H9 (cell line): ENCODE measurements around the gene RAB3B. TPM values are rescaled to one million over a fixed set of nuclear protein-coding genes. Genes with fewer than 3 reads are reported as not detected.

Experiments
- DNase-seq: peaks from one replicate; pipeline ENCODE4 v3.0.0-alpha.2; 2017
- H2AFZ ChIP-seq: one replicate; pipeline ENCODE4 v1.6.1; 2013; ENCODE audit warnings: mild to moderate bottlenecking, low read length, control low read depth, moderate library complexity
- H2AK5ac ChIP-seq: 2 replicates; pipeline ENCODE4 v1.6.1; 2013; ENCODE audit warnings: low read length, control low read depth, mixed read lengths; ENCODE audit not compliant: insufficient read length
- H2BK120ac ChIP-seq: one replicate; pipeline ENCODE4 v1.6.1; 2013; ENCODE audit warnings: low read depth, mild to moderate bottlenecking, low read length, control low read depth, inconsistent platforms; ENCODE audit not compliant: poor library complexity, severe bottlenecking
- H2BK12ac ChIP-seq: 2 replicates; pipeline ENCODE4 v1.6.1; 2013; ENCODE audit warnings: low read length, control low read depth, mixed read lengths, low read depth; ENCODE audit not compliant: insufficient read length
- H2BK15ac ChIP-seq: 2 replicates; pipeline ENCODE4 v1.6.1; 2013; ENCODE audit warnings: low read depth, low read length, control low read depth
- H2BK20ac ChIP-seq: one replicate; pipeline ENCODE4 v1.6.1; 2013; ENCODE audit warnings: low read depth, mild to moderate bottlenecking, low read length, control low read depth, inconsistent platforms; ENCODE audit not compliant: poor library complexity, severe bottlenecking
- H2BK5ac ChIP-seq: 2 replicates; pipeline ENCODE4 v1.6.1; 2013; ENCODE audit warnings: low read length, control low read depth, mixed read lengths; ENCODE audit not compliant: insufficient read length
- H3K14ac ChIP-seq: 2 replicates; pipeline ENCODE4 v1.6.1; 2013; ENCODE audit warnings: low read length, control low read depth; ENCODE audit not compliant: insufficient read depth
- H3K18ac ChIP-seq: 2 replicates; pipeline ENCODE4 v1.6.1; 2013; ENCODE audit warnings: low read depth, mild to moderate bottlenecking, mixed read lengths, low read length, control low read depth; ENCODE audit not compliant: insufficient read length
- H3K23ac ChIP-seq: 2 replicates; pipeline ENCODE4 v1.6.1; 2013; ENCODE audit warnings: low read length, control low read depth, mixed read lengths, low read depth; ENCODE audit not compliant: insufficient read length
- H3K23me2 ChIP-seq: 2 replicates; pipeline ENCODE4 v1.6.1; 2013; ENCODE audit warnings: low read depth, mild to moderate bottlenecking, mixed read lengths, low read length, control low read depth; ENCODE audit not compliant: insufficient read length, poor library complexity, severe bottlenecking
- H3K27ac ChIP-seq: 2 replicates; pipeline ENCODE4 v1.5.1; 2013; ENCODE audit warnings: low read length, control low read depth, mixed read lengths, low read depth; ENCODE audit not compliant: insufficient read length
- H3K27me3 ChIP-seq: 2 replicates; pipeline ENCODE4 v1.6.1; 2013; ENCODE audit warnings: low read length, control low read depth, inconsistent platforms; ENCODE audit not compliant: insufficient read depth
- H3K4ac ChIP-seq: 2 replicates; pipeline ENCODE4 v1.6.1; 2013; ENCODE audit warnings: low read depth, mild to moderate bottlenecking, control low read depth, inconsistent platforms, low read length, moderate library complexity
- H3K4me1 ChIP-seq: 2 replicates; pipeline ENCODE4 v1.6.1; 2013; ENCODE audit warnings: low read length, control low read depth, inconsistent platforms; ENCODE audit not compliant: insufficient read depth
- H3K4me2 ChIP-seq: 2 replicates; pipeline ENCODE4 v1.6.1; 2013; ENCODE audit warnings: low read length, control low read depth, mixed read lengths; ENCODE audit not compliant: insufficient read length, insufficient read depth
- H3K56ac ChIP-seq: 2 replicates; pipeline ENCODE4 v1.6.1; 2013; ENCODE audit warnings: low read depth, mild to moderate bottlenecking, mixed read lengths, low read length, control low read depth; ENCODE audit not compliant: insufficient read length
- H3K79me1 ChIP-seq: 2 replicates; pipeline ENCODE4 v1.6.1; 2013; ENCODE audit warnings: low read depth, mild to moderate bottlenecking, moderate library complexity, low read length, control low read depth, inconsistent platforms; ENCODE audit not compliant: insufficient read depth, poor library complexity, severe bottlenecking
- H3K79me2 ChIP-seq: 2 replicates; pipeline ENCODE4 v1.6.1; 2013; ENCODE audit warnings: low read length, control low read depth, inconsistent platforms; ENCODE audit not compliant: insufficient read depth
- H3K9ac ChIP-seq: 2 replicates; pipeline ENCODE4 v1.6.1; 2013; ENCODE audit warnings: low read length, control low read depth, mixed read lengths; ENCODE audit not compliant: insufficient read length; ENCODE audit errors: extremely low read depth
- H3K9me3 ChIP-seq: one replicate; pipeline ENCODE4 v1.6.1; 2013; ENCODE audit warnings: low read depth, low read length, inconsistent platforms; ENCODE audit not compliant: control insufficient read depth
- H3T11ph ChIP-seq: one replicate; pipeline ENCODE4 v1.6.1; 2013; ENCODE audit warnings: mild to moderate bottlenecking, low read length, control low read depth, inconsistent platforms
- H4K20me1 ChIP-seq: one replicate; pipeline ENCODE4 v1.6.1; 2013; ENCODE audit not compliant: control insufficient read depth, insufficient read length, insufficient read depth
- H4K5ac ChIP-seq: 2 replicates; pipeline ENCODE4 v1.6.1; 2013; ENCODE audit warnings: low read depth, mild to moderate bottlenecking, mixed read lengths, low read length, control low read depth; ENCODE audit not compliant: insufficient read length
- H4K8ac ChIP-seq: replicated peaks from 2 replicates; pipeline ENCODE4 v1.6.1; 2013; ENCODE audit warnings: low read length, control low read depth, mixed read lengths, low read depth; ENCODE audit not compliant: insufficient read length
- H4K91ac ChIP-seq: 2 replicates; pipeline ENCODE4 v1.6.1; 2013; ENCODE audit warnings: low read depth, mild to moderate bottlenecking, moderate library complexity, mixed read lengths, low read length, control low read depth; ENCODE audit not compliant: insufficient read length
- H3K27ac Mint-ChIP-seq, 3 experiments: 2 replicates in 2 of 3; 3 replicates in 1 of 3; pipeline ENCODE4 v1.8.0; 2020 to 2021; ENCODE audit warnings: mixed read lengths in 3 of 3, mild to moderate bottlenecking in 1 of 3, moderate library complexity in 1 of 3
- H3K27me3 Mint-ChIP-seq: 2 replicates; pipeline ENCODE4 v1.8.0; 2021; ENCODE audit warnings: low read depth, mild to moderate bottlenecking, moderate library complexity, mixed read lengths
- H3K36me3 Mint-ChIP-seq, 3 experiments: 2 replicates in 2 of 3; 3 replicates in 1 of 3; pipeline ENCODE4 v1.8.0; 2020 to 2021; ENCODE audit warnings: low read depth in 3 of 3, mixed read lengths in 3 of 3; ENCODE audit not compliant: insufficient read depth in 1 of 3
- H3K4me1 Mint-ChIP-seq, 2 experiments: 2 replicates each; pipeline ENCODE4 v1.8.0; 2020; ENCODE audit warnings: mixed read lengths in 2 of 2
- H3K4me3 Mint-ChIP-seq, 2 experiments: 2 replicates in 1 of 2; 3 replicates in 1 of 2; pipeline ENCODE4 v1.8.0; 2020 to 2021; ENCODE audit warnings: mild to moderate bottlenecking in 2 of 2, mixed read lengths in 2 of 2, moderate library complexity in 1 of 2
- H3K9me3 Mint-ChIP-seq, 2 experiments: 2 replicates in 1 of 2; 3 replicates in 1 of 2; pipeline ENCODE4 v1.8.0; 2020; ENCODE audit warnings: mild to moderate bottlenecking in 2 of 2, mixed read lengths in 2 of 2, moderate library complexity in 1 of 2
- CTCF ChIP-seq: fragments of 200-600 bp; sonication (generic); conservative IDR thresholded peaks from 3 replicates; pipeline ENCODE4 v1.8.0; 2021; ENCODE audit warnings: antibody characterized with exemption, mild to moderate bottlenecking
- WGBS: extraction: QIAGEN DNeasy Blood & Tissue Kit; methylation state at CpG from one replicate; pipeline ENCODE4 v1.1.7; 2013; ENCODE audit warnings: missing lambda C conversion rate, low lambda C conversion rate, mixed read lengths; ENCODE audit not compliant: insufficient read length; ENCODE audit errors: extremely low coverage; 5-methylcytosine and 5-hydroxymethylcytosine counted together
- total RNA-seq: library from RNA; stranded (reverse); gene quantifications from 2 replicates; pipeline ENCODE4 v1.2.1, GENCODE V29; 2021

The RAB3B gene
- total RNA-seq, 1 experiment from 2014 or later = 30.6 TPM

GRCh38 chr1:51963592-51964308 lies 26.8 kb downstream of the RAB3B start:
- no peak overlapping the region for H2AK5ac ChIP-seq
- no peak overlapping the region for H3K18ac ChIP-seq
- H2AFZ ChIP-seq = no peak overlapping the region
- no peaks in the 10 kb centered on the region for H3K79me1 ChIP-seq
- H2BK120ac ChIP-seq = no peak overlapping the region
- H2BK15ac ChIP-seq = no peak overlapping the region
- H3K4me1 ChIP-seq = peaks cover 6% of the 10 kb centered on the region; the same call in 1 of the 2 replicates
- no peak overlapping the region for H2BK20ac ChIP-seq
- no peak overlapping the region for H3K56ac ChIP-seq
- no peak overlapping the region for H4K8ac ChIP-seq
- no peak overlapping the region for H3K4me2 ChIP-seq
- Mint-ChIP-seq H3K27me3 (no peaks in the 10 kb centered on the region), H3K27ac (no peak overlapping the region), H3K9me3 (no peaks in the 10 kb centered on the region), H3K4me1 (peaks cover 6 to 8% of the 10 kb centered on the region in 2 experiments; a peak in 2 of 4 replicates), H3K4me3 (no peak overlapping the region), H3K36me3 (peaks cover 7 to 35% (median 24%) of the 10 kb centered on the region in 3 experiments)
- no peak overlapping the region for H3K27ac ChIP-seq
- no peaks in the 10 kb centered on the region for H4K20me1 ChIP-seq
- H4K5ac ChIP-seq = no peak overlapping the region
- no peak overlapping the region for H2BK12ac ChIP-seq
- no peaks in the 10 kb centered on the region for H3K9me3 ChIP-seq
- H3K23ac ChIP-seq = no peak overlapping the region
- no peak for TF ChIP-seq CTCF
- H3K79me2 ChIP-seq = no peaks in the 10 kb centered on the region
- H3T11ph ChIP-seq = no peak overlapping the region
- no peak overlapping the region for H4K91ac ChIP-seq
- H2BK5ac ChIP-seq = no peak overlapping the region
- H3K27me3 ChIP-seq = no peaks in the 10 kb centered on the region
- WGBS = 100% methylated on average over 1 of the region's 4 CpGs
- no peak overlapping the region for H3K14ac ChIP-seq
- no peaks in the 10 kb centered on the region for H3K23me2 ChIP-seq
- no peak for DNase-seq
- no peak overlapping the region for H3K4ac ChIP-seq
- H3K9ac ChIP-seq = no peak overlapping the region
